HG03025 (cell line): ENCODE results near the gene LRRC8D.

Source experiments
- ATAC-seq: cut with Tn5 transposase; IDR thresholded peaks from one replicate; pipeline ENCODE4 v1.9.1; 2021; ENCODE audit warnings: mild to moderate bottlenecking, moderate library complexity; ENCODE audit not compliant: unreplicated experiment, low FRiP score

The LRRC8D gene

DNA sequence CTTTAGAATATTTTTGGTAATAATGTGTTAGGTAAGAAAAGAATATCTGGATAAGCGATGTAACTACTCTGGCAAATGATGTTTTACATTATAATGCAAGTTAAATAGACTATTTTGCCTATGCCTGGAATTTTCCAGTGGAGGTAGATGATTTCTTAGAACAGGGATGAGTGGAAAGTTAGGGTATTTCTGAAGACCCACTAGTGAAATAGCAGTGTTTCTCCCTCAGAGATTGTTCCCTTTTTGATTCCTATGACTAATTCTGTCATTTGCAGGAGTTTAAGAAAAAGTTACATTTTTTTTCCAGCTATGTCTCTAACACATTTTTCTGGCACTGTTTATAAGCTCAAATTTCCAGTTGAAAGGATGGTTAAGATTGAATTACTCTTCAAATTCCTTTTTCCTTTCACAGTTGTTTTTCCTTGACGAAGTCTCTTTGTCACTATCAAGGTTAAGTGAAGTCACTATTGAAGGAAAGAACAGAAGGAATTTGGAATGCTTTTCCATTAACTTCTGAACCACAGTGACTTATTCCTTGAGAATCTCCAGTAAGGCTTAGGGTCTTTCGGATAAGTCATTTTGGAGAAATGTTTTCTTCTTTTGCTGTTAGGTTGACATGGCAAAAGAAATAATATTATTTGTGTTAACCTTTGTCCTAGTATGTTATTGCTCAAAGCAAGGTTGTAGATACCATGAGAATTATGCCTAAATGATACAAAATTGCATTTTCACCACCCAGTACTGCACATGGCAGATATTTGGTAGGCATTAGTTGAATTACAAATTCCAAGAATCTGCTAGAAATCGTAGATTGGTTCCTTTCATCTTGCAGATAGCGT is 131.2 kb downstream of the LRRC8D start:
- no peak for ATAC-seq

DNA sequence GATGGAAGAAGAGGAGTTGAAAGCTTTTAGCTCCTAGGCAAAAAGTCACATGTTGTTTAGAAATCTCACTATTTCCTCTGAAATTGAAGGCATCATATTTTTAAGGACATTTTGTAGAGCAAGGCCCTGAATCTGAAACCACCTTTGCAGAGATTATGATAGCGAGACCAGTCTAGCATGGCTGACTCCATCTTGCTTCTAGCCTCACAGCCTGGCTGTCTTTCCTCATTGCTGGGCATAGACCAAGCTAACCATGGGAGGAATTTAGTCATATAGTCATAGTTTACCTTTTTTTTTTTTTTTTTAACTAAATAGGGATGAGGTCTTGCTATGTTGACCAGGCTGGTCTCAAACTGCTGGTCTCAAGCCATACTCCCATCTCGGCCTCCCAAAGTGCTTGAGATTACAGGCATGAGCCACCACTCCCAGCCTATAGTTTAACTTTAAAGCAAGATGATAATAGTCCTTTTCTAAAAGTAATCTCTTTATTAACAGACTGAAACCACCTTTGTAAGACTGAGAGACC is 131.8 kb downstream of the LRRC8D start:
- ATAC-seq: no peak

DNA sequence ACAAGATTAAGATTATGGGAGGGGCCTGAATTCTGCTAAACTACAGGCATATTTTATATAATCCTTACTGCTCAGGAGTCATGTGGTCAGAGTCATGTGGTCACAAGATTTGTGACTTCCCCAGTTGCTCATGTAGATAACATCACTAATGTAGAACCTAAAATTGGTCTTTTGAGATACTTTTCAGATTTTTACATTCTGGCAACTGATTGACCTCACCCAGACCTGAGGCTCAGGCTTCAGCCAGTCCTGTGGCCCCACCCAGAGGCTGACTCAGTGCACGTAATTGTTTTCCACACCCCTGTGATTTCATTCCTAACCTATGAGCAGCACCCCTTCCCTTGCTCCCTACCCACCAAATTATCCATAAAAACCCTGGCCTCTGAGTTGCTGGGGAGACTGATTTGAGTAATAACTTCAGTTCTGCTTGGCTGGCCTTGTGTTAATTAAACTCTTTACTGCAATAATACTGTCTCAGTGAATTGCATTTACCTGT is 132.3 kb downstream of the LRRC8D start:
- no peak for ATAC-seq

DNA sequence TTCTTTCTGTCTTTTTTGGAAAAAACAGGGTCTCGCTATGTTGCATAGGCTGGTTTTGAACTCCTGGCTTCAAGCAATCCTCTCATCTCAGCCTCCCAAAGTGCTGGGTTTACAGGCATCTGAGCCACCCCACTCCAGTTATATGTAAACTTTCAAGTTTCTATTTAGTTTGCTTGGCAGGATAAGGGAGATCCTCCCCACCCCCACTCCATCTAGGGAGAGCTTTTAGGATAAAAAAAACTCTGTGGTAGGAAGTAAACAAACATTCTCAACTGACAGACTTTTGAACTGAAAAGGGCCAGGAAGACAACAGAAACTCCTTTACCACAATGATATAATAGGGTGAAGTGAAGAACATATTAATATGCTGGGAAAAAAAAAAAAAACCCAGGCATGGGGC is 133.1 kb downstream of the LRRC8D start:
- ATAC-seq: no peak

DNA sequence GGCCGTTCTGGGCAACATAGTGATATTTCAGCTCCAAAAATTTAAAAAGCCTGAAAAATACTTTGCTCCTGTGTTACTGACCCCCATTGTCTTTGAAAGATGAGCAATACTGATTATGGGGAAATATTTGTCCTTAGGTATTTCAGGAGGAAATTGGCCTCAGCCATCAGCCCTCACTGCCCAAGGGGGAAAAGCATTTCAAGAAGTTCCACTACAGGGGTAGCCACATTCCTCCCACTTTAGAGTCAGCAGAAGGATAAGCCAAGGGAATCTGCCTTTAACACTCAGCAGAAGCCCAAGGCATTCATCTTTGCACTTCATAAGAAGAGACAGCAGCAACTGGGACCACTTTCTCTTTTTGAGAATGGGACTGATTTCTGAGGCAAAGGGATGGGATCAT is 133.6 kb downstream of the LRRC8D start:
- ATAC-seq: no peak

DNA sequence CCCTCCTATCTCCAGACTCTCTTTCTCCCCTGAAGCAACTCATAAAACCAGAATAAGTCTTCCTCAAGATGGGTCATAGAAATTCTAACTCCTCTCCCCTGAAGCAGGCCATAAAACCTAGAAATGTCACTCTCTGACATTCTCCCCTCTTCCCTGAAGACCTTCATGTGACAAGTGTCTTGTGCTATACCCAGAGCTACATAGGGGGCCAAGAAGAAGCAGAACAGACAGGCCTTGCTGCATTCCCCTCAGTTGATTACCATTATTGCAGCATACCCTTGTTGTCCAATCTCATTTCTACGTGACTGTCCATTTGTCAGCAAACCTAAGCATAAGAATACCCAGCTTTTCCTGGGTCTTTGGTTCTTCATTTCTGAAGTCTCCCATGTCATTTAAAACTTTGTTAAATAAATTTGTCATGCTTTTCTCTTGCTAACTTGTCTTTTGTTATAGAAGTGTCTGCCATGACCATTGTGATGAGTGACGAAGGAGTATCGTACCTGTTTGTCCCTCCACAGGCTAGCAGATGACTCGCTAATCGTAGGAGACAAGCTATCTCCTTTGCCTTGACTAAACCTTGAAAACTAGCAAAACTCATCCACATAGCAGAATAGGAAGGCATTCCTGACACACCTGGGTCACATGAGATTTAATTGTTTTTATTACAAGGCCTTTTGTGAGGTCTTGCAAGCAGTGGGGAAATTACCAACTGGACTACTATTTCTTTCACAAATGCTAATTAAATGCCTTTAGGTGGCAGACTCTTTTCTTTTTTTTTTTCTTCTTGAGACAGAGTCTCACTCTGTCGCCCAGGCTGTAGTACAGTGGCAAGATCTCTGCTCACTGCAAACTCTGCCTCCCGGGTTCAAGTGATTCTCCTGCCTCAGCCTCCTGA is 134.7 kb downstream of the LRRC8D start:
- no peak for ATAC-seq

DNA sequence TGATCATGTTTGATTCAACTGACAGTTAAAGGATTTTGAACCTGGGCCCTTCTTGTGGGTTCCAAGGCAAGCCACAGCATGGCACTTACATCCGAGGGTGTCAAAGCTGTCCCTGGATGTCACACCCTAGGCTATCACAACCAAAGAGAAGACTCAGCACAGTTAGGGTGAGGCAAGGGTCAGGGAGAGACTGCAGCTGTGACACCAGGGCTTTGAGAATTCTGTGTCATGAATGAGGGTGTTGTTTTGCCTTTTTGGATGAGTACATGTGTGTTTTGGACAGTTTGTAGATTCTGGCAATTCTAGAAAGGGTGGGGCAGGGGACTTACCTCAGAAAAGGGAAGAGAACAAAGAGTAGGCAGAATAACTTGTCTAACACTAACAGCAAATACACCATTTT is 136.3 kb downstream of the LRRC8D start:
- ATAC-seq: no peak

DNA sequence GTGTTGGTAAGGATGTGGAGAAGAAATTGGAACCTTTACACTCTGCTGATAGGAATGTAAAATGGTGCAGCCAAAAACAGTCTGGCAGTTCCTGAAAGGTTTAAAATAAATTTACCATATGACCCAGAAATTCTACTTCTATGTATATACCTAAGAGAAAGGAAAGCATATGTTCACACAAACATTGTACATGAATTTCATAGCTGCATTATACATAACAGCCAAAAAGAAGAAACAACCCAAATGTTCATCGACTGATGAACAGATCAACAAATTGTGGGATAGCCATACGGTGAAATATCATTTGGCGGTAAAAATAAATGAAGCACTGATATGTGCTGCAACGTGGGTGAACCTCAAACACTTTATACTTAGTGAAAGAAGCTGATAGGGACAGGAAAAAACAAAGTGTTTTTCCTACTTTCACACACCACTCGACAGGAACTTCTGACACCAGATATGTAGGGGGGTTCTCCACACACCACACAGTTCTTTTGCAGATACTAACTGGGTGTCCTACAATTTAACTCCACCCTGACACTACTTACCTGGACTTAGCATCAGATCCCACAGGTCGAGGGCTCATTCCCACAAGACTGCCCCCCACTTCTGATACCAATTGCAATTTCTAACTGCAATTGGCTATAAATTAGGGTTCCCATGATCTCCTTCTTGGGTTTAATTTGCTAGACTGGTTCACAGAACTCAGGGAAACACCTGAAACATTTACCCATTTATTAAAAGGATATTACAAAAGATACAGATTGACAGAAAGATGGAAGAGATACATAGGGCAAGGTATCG is 138.2 kb downstream of the LRRC8D start:
- no peak for ATAC-seq

DNA sequence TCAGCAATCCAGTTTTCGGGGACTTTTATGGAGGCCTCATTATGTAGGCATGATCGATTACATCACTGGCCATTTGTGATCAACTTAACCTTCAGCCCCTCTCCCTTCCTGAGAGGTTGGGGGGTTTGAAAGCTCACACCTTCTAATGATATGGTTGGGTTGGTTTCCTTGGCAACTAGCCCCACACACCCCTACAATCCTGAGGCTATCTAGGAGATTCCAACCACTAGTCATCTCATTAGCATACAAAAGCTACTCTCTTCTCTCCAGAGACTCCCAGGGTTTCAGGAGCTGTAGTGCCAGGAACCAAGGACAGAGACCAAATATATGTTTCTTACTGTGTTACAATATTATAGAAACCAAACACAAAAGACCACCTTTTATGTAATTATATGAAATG is 138.9 kb downstream of the LRRC8D start:
- no peak for ATAC-seq

DNA sequence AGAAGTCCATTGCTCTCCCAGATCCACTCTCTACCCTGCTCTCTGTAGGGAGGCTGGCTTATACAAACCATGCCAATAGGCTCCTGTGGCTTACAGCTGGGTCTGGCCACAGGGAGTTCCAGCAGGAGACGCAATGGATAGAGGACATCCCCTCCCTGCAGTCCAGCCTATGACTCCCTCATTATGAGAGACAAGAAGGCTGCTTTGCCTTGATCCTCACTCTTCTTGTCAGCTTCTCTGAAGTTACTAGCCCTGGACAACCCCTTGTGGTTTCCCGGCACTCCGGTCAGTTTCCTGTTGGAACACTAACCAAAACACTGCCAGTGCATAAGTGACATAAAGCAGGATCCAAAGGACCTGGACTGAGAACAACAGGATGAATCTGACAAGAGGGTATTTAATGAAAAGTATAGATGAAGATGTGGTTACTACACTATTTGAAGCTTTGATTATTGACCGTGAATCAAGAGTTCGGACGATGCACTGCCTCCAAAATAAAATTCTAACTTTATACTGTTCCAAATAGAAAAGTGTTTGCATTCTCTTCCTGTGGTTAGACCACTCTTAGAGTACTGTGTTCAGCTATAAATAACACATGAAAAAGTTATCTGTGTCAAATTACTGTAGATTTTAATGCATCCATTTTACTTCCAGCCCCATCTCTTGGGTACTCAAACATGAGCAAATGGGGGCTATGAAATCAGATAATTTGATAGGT is 141.4 kb downstream of the LRRC8D start:
- ATAC-seq: no peak

DNA sequence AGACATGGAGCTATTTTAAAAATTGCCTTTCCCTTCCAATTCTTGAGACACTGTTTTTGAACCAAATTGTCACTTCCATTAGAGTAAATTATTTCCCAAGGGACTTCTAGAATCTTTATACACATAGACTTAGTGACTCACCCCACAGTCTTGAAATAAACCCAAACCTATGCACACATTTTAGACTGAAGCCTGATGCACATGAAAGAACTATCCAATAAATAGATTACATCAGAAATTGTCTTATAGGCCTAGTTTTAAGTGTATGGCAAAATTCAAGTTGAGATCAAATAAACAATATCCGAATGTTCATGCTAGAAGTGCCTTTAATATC is 141.9 kb downstream of the LRRC8D start:
- ATAC-seq: no peak

DNA sequence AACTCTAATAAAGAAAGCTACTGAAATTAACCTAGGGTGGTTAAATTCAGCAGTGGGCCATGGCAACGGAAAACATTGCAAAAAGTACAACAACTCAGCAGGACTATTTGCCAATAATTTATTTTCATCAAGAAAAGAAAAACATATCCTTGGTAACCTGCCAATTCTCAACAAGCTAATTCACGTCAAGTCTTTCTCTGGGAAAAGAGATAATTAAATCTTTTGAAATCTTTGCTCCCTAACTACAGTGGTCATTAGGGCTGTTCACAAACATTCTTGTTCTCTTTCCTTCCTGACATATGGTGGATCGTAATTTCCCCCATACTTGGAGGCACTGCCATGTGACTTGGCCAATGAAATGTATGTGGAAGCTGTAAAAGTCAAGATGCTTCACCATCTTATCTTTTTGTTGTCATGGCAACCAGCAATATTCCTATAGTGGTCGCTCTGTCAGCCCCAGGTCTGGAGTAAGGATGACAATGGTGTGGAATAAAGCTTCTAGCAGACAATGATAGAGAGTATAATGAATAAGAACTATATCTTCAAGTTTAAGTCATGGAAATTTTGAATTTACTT is 144.4 kb downstream of the LRRC8D start:
- no peak for ATAC-seq

DNA sequence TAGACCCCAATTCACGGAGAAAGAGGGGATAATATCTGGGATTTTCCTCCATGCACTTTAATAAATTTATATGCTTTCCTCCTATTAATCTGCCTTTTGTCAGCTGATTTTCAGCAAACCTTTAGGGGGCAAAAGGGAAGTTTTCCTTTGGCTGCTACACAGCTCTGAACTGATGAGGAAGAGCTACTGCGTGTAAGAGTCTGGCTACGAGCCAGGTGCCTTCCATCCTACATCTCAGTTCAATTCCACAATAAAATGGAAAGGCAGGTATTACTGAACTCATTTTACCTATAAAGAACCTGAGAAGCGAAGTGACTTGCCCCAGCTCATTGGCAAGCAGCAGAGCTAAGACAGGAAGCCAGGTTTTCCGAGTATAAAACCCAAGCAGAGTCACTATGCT is 145.8 kb downstream of the LRRC8D start:
- ATAC-seq: no peak

DNA sequence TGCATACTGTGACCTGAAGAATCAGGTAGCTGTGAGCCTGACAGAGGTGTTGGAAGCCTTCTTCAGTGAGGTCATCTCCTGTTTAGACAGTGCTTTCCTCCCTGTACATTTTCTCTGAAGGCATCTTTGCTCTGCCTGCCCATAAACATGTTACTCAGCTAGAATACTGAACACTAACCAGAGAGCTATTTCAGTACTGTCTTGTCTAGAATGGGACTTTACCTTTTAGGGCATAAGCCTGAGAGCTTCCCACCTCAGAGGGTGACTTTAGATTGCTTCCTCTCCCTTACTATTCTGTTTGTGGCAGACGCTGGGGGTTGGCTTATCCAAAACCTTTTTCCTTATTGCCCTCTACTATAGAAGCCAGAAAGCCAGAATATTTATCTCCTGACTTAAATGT is 150.8 kb downstream of the LRRC8D start:
- no peak for ATAC-seq

DNA sequence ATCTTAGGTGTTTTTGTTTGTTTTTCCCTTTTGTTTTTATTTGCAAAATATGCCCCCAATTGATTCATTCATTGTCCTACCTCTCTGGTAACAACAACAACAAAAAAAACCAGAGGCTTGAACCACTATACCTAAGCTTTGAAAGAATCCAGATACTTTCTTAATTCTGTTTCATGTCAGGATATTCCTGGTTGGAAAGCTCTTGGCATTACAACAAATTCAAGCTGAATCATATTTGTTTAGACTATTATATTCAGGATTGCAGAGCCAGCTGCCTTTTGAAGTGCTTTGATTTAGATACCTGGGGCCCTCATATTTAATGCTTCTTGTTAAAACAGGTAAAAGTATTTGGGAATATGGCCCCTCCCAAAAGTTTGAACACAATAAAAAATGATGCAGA is 151.2 kb downstream of the LRRC8D start:
- ATAC-seq: no peak

DNA sequence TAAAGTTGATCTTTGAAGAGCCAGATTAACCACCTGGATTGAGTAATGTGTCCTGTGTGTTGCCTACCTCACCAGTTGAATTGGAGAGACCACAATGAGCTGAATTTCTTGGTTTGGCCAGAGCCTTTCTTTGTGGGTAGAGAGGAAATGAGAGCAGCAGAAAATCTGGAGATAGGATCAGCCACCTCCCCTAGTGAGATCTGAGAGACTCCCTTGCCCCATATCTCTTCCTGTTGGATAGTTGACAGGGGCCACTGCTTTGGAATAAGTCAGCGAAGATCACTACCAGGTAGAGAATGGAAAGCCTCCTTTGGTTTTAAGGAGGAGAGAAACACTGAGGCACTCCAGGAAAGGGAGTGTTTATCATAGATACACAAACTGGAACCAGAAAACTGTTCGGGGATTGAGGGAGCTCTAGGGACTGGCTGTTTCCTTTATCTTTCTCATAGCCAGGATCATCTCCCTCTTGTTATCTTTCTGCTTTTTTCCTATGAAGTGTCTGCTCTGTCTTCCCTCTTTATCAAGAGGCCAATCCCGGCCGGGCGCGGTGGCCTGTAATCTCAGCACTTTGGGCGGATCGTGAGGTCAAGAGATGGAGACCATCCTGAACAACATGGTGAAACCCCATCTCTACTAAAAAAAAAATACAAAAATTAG is 152.8 kb downstream of the LRRC8D start:
- ATAC-seq: no peak

DNA sequence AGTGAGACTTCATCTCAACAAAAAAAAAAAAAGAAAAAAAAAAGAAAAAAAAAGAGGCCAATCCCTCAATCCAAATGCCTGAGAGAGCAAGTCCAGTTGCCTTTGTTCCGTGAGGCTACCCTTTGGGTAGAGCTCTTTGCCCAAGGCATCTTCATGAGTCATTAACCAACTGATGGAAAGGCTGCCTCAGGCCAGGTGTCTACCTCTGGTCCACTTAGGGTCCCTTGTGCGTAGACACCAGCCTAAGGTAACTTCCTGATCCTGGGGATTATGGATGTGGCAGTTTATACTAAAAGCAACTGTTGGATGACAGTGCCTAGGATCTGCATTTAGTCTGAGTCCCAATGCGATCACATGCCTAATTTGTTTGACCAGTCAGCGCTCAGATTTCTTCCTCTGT is 153.4 kb downstream of the LRRC8D start:
- no peak for ATAC-seq

DNA sequence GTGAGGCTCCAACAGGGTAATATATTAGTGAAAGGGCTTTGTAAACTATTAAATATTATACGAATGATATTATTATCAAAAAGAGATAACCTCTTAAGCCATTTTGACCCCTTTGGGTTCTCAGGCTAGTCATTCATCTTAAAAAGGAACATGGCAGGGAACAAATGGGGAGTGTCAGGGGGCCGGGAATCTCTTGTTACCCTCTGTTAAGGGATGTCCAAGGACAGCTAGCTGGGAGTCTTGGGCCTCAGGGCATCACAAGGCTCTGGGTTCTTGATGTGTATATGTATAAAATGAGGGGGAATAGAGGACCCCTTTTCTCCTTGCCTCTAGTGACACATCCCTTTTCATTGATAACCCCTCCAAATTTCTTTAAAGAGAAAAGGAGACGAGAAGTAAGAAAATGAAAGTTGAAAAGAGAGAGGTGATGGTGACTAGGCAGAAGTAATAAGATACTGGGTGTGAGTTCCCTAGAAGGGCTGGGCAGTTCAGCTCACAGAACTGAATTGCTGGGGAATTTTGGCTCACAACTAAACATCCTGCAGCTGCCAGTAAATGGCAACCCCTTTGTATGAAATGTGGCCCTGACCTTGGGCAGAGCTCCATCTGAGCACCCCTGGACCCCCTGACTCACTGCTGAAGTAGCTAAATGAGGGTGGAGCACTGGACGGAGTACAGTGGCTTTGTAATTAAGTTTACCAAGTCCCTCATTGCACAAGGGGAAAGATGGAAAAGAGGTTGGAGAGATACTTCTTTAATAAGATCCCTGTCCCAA is 154.1 kb downstream of the LRRC8D start:
- ATAC-seq: no peak
